HG03103 (cell line): ENCODE measurements around the gene EDEM3.
"Not testable (repeated sequence)": the region's sequence is repeated elsewhere in the genome, so short reads cannot be mapped to it uniquely, and the experiment has no call there.

Experiments
- ATAC-seq: cut with Tn5 transposase; IDR thresholded peaks from one replicate; pipeline ENCODE4 v1.9.1; 2021; ENCODE audit warnings: low read depth; ENCODE audit not compliant: unreplicated experiment

The EDEM3 gene

GRCh38 chr1:184680611-184681225 is 73.9 kb downstream of the EDEM3 start:
- ATAC-seq: not testable (repeated sequence)

- not testable (repeated sequence) for ATAC-seq
These were observed 75.2 kb downstream of the EDEM3 start for GRCh38 chr1:184679472-184679871.

GRCh38 chr1:184677344-184677743 is 77.3 kb downstream of the EDEM3 start:
- no peak for ATAC-seq

DNA sequence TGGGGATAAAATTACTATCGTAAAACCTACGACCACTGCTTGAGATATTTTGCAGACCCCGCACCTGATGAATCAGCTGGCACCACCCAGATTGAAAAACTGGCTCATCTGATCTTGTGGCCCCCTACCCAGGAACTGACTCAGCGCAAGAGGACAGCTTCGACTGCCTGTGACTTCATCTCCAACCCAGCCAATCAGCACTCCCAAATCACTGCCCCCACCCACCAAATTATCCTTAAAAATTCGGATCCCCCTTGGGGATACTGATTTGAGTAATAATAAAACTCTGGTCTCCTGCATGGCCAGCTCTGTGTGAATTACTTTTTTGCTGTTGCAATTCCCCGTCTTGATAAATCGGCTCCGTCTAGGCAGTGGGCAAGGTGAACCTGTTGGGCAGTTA is 81.4 kb downstream of the EDEM3 start:
- ATAC-seq: no peak

DNA sequence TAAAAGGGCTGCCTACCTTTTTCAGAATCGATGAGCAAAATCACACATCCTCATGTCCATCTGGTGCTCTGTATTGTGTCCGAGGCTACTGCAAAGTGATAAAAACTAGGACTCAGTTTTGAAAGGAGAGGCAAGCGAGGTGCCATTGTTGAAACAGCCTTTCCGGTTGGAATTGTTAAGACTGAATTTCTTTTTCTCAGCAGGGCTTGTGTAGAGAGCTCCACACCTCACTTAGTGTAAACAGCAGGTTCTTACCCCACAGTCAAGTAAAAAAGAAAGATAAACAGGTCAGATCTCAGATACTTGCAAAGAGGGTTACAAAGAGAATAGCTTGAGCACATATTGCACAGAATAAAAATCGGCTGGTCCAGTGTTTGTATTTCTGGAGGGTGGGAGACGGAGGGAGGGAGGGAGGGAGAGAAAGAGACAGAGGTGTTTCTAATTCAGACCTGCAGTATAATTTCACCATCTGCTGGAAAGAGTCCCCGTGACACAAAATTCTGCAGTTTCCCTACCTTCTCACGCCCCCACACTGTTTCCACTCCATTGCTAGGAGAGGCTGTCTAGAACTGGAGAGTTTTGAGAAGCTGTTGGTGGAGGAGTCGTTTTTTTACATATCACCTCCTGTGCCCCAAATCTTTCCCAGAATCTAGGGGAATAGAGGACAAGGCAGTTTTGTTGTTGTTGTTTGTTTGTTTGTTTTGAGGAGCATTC is 82.5 kb downstream of the EDEM3 start:
- ATAC-seq: no peak

DNA sequence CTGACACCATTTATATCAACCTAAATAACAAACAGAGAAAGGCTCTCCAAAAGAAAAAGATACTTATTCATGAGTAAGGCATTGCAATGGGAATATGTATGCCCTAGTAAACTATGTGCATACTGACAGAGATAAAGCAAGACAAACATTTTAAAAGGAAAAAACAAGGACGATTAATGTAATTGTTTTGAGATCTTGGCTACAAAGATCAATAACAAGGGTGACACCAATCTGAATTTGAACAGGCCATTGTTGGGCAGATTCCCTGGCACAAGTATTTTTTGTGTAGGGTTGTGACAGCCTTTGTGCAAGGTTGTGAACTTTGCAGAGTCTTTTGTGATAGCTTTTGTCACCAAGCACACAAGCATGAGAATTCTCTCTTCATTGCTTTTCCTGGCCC is 85.3 kb downstream of the EDEM3 start:
- no peak for ATAC-seq

- ATAC-seq: no peak
These were observed 89.3 kb downstream of the EDEM3 start for GRCh38 chr1:184665360-184665759.

- ATAC-seq: no peak
These were observed 90.0 kb downstream of the EDEM3 start for GRCh38 chr1:184664661-184665060.

- ATAC-seq: peak; percentile 49
These were observed 90.5 kb downstream of the EDEM3 start for GRCh38 chr1:184664042-184664660.

DNA sequence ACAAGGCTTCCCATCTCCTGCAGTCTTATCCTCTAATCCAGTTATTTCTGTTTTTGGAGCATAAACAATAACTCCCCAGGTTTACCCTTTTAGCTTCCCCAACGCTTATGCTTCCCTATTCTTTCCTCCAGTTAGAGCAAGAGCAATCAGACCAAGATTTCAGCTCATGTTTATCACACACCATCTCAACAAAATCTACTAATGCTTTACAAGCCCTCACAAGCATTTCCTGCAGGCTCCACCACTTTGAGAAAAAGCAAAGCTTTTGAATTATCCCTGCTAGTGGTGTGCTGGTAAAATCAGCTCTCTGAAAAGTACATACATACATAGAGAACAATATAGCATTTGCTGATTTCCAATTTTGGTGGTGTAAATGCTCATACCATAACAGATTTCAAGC is 92.9 kb downstream of the EDEM3 start:
- no peak for ATAC-seq

GRCh38 chr1:184660462-184661191 is 94.0 kb downstream of the EDEM3 start:
- no peak for ATAC-seq

GRCh38 chr1:184658055-184658454 is 96.6 kb downstream of the EDEM3 start:
- ATAC-seq: no peak

DNA sequence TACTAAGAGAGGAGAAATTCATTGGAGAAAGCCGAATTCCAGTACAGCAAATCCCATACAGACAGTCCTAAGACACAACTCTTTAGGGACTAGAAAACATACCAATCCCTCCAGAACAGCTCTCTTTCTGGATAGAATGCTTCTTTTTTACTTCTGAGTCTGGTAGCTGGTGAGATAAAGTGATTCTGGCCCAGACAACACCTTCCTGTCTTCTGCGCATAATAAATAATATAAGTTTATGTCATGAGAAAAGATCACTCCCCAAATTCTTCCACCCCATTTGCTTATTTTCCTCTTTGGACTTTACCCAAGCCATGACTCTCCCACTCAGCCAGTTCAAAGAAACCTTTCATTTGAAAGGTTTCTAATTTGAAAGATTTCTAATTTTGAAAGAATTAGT is 98.4 kb downstream of the EDEM3 start:
- no peak for ATAC-seq

DNA sequence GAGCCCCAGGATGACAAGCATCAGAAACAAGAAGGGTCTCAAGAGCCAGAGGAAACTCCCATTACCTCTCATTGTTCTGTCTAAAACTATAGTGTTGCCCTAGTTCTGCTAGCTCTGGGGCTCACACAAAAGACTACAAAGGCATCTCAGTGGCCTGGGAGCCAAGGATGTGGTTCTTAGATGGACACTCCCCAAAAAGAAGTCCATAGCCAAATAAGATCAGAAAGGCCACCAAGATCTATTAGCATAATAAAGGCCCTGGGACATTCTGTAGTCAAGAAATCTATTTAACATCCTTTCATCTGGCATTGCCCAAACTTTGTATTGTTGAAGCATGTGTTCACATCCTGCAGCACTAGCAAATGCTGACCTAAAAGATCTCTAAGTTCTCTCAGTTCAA is 99.5 kb downstream of the EDEM3 start:
- no peak for ATAC-seq

- no peak for ATAC-seq
These were observed 104.3 kb downstream of the EDEM3 start for GRCh38 chr1:184650177-184650866.

- ATAC-seq: peak; percentile 93
These were observed 105.2 kb downstream of the EDEM3 start for GRCh38 chr1:184649451-184649888.

- ATAC-seq: no peak
These were observed 105.8 kb downstream of the EDEM3 start for GRCh38 chr1:184648856-184649201.

DNA sequence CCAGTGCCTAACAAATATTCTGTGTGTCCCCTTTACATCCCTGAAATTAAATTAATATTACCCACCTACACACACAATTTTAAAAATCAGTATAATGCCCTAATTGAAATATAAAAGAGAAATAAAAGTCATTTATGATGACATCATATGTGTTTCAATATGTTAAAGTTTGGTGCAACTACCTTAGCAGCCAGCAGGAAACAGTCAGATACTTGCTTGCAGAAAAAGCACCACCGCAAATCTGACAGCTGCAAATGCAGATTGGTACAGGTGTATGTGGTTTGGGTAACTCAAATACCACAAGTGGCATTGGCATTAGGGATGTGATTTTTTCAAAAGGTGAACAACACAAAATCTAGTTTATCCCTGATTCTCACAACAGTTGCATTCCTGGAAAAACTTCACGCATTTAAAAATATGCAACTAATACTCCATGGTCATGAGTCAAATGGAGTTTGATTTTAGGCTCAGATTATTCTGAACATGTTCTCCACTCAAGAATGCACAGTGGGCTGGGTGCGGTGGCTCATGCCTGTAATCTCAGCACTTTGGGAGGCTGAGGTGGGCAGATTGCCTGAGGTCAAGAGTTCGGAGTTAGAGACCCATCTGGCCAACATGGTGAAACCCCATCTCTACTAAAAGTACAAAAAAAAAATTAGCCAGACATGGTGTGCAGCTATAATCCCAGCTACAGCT is 106.3 kb downstream of the EDEM3 start:
- ATAC-seq: no peak

DNA sequence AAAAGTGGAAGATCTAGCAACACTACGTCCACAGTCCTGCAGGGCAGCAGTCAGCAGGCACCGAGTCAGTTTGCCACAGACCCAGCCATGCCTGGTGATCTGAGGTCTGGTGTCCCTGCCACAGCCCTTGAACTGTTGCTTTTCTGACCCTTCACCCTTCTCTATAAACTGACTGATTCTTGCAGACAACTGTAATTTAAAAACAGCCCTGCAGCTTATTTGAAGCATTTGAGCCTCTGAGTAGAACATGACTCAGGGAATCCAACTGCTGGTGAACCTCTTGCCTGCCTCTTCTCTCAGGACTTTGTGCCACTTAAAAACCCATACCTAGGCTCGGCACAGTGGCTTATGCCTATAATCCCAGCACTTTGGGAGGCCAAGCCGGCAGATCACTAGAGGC is 107.2 kb downstream of the EDEM3 start:
- ATAC-seq: no peak

DNA sequence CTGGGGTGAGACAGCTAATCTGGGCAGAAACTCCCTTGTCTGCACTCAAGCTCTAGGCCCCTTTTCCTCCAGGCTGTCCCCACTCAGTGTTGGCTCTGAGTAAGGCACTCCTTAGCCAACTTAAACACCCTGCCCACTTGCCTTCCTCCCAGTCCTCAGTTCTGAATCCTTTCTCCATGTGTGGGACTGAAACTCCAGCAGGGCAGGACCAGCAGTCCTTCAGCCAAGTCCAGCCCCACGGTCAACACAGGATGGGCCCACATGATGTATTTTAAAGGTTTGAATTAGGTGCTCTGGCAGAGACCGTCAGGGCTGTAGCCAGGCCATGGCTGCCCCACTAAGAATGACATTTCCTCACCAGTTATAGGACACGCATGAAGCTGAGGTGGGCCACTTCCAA is 107.8 kb downstream of the EDEM3 start:
- no peak for ATAC-seq
